HL-60/S4 treated with retinoic acid at 250 ng/mL for 4 days and 3 days (cell line): ENCODE measurements around the gene GSS.

ENCODE experiments used
- in situ Hi-C: fragments of 300-500 bp; cut with MboI; formaldehyde crosslinking; loops from 2 replicates; pipeline ENCODE4 v1.7.0; 2022; ENCODE audit warnings: low sequenced_read_pairs

The GSS gene

DNA sequence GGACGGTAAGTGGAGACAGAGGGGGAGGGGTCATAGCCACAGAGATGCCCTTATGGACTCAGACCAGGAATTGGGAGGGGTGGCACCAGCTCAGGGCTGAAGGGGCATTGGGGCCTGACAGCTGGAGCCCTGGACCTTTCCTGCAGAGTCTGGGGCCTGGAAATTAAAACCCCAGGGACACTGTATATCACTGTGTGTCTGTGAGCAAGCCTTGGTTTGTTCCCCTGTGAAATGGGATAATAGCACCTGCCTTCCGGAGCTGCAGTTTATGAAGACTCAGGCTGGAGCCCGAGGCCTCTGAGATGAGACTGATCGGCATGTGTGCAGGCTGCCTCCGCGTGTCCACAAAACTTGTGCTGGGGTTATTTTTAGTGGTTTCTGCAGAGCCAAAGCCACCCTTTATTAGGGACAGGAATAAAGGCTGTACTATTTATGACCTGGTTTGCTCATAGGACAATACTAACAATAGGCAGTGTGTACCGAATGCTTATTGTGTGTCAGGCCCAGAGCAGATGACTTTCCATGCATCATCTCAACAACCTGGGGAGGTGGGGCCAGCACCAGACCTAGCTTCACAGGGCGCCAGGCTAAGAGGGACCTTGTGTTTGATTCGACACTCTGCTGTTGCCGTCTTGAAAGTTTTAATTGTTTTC lies 22.6 kb upstream of the GSS start:
- in situ Hi-C loops = no loop called here

DNA sequence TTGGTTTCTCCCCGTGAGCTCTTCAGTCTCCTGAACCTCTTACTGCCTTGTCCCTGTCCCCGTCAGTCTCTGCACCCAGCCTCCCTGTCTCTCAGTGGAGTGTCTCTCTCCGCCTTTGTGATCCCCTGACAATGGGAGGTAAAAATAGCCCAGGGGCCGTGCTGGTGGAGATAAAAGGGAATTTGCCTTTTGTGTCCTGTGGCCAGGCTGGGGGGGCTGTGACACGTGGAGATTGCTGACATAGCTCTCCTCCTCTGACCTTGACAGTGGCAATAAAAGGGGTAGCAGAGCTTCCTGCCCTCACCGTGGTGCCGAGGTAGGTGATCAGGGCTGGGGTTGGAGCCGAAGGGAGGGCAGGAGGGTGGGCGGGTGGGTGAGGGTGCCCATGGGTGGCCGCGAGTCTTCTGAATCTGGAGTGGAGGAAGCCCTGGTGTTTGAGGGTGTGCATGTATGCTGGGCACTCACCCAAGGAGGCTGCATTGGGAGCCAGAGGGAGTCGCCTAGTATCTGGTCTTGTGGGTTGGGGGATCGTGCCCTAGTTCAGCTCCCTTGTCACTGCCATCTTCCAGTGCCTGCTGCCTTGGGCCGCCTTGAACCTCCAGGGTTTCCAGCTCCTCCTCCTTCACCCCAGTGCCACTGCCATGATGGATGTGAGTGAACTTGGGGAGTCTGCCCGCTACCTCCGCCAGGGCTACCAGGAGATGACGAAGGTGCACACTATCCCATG lies 21.9 kb upstream of the GSS start:
- in situ Hi-C loops = no loop called here

DNA sequence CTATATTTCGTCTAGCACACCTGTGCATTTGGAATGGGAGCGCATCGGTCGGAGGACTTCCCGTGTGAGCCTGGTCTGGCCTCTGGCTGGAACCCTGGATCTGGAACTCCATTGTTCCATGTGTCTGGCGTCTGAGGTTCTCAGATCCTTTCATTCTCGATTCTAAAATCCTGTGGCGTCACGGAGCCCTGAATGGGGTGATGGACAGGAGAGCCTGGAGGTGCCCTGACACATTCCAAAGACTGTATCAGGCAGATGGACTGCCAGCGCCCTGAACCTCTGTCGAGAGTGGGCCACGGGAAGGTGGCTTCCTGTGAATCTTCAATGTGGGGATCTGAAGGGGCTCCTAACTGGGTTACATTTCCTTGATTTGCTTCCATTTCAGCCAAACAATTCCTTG lies 20.7 kb upstream of the GSS start:
- in situ Hi-C loops = no loop called here

DNA sequence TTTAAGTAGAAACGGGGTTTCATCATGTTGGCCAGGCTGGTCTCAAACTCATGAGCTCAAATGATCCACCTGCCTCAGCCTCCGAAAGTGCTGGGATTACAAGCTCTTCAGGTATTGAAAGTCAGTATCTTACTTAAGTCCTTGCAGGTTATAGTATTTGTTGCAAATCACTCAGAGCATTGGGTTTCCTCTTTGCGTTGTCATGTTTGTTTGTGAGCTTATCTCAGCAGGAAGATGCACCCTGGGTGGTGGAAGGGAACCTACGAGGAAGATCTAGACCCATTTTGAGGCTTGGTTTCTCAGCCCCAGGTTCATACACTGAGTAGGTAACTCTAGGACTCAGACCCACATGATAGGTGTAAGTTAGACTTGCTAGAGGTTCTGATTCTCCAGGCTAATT lies 18.6 kb upstream of the GSS start:
- in situ Hi-C loops = no loop called here

DNA sequence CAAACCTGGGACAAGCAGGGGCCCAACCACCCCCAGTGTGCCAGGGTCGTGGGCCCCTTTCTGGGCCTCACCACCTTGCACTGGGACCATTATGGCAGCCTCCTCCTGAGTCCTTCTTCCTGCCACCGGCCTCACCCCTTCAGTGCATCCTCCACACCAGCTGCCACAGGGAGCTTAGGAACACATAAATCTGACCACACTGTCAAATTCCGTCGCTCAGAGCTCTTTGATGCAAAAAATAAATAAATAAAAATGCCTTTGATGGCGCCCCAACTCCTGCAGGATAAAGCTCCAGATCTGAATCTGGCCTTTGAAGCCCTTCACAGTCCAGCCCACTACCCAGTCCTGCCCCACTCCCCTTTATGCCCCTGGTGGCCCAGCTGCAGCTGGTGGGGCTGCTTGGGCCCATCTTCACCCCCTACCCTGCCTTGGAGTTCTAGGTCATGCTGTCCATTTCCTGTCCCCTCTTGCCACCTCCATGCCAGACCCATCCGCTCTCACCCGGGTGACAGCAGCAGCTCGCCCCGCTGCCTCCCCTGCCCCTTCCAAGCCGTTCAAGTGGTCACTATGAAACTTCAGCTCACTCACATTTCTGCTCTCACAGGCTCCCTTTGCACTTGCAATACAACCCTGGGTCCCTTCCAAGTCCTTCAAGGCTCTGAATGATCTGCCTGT lies 16.1 kb upstream of the GSS start:
- in situ Hi-C loops = no loop called here

DNA sequence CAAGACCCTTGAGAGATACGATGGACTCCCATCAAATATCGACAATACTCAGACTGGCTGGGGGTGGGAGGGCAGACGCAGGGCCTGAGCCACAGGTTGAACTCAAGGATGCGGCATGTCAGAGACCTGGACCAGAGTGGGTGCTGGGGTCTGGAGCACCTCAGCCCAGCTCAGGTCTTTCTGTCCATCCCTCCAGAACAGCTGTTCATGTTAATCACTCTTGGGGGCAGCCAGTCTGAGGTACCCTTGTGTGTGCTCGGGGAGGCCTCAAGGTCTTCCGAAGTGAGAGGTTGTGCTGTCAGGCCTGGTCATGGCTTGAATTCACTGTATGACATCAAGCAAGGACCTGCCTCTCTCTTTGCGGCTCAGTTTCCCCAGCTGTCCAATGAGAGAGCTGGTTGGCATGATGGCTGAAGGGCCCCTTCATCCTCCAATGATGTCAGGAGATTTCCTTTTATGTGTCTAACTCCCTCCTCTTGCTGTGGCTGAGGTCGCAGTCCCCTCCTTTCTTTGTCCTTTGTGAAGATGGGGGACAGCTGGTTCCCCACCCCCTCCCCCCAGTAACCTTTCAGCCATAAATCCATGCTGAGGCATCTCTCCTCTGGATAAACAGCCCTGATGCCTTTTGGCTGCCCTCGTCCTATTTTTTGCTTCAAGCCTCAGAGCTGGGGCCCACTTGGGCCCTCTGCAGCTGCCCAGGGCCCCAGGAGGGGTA lies 15.4 kb upstream of the GSS start:
- in situ Hi-C loops = no loop called here

DNA sequence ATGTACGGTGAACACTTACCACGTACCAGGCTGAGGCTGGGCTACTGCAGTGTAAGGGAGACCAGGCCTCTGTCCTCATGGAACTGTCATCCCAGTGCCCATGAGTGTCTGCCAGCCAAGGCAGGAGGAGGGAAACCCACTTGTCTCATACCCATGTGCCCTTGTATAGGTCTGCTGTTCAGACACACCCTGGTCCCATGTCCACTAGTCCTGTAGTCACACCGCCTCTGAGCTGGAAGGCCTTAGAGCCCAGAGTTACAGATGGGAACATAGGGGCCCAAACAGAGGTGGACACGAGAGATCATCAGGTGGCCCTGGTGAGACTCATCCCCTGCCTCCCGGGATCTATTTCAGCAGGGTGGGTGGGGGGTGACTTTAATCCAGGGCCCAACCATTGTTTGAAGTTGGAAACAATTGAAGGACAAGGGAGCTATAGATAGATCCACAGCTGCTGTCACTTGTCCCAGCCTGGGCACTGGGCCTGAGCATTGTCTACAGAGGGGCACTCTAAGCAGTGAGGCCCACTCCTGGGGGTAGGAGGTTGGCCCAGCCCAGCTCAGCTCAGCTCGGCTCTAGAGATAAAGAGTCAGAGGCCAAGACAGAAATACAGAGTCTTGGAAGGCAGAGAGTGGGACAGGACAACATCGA lies 14.7 kb upstream of the GSS start:
- in situ Hi-C loops = no loop called here

DNA sequence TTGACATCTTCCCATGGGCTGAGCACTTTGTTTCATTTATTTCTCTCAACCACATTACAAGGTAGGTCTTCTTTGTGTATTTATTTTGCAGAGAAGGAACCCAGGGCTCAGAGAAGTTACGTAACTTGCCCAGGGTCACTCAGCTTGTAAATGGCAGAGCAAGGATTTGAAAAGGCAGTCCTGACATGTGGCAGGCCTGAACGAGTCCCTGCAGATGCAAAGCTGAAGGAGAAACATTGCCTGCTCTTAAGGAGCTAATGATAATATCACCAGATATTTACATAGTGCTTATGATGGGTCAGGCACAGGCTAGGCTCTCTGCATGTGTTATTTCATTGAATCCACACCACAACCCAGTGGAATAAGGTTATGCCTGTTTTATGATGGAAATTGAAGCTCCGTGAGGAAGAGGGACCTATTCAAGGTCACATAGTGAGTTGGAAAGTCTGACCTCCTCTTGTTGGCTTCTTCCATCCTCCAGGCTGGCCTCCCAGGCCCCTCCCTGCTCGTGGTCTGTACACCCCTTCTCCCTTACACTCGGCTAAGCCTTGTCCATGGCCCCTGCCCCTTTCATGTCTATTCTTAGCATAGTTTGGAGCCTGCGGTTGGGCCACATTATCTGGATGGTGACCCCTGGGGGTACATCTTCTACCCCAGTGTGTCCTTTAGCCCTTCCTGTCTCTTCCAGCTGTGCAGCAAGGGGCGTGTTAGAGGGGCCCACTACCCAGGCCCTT lies 12.6 kb upstream of the GSS start:
- in situ Hi-C loops = no loop called here

DNA sequence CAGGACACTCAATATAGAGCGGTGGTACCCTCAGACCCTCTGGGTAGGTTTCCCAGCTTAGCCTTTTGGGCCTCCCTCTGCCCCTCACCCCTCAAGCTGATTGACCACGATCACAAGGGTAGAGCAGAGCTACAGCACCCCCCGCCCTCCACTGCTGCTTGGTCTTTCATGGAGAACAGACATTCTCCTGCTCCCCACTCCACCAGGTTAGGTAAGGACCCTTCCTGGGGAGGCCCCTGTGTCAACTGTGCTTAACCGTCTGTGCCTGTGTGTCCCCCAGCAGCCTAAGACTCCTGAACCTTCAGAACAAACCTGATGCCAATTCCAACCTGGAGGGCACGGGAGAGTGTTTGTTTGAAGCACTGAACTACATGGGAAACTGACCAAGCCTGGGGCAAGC lies 11.8 kb upstream of the GSS start:
- in situ Hi-C loops = no loop called here

DNA sequence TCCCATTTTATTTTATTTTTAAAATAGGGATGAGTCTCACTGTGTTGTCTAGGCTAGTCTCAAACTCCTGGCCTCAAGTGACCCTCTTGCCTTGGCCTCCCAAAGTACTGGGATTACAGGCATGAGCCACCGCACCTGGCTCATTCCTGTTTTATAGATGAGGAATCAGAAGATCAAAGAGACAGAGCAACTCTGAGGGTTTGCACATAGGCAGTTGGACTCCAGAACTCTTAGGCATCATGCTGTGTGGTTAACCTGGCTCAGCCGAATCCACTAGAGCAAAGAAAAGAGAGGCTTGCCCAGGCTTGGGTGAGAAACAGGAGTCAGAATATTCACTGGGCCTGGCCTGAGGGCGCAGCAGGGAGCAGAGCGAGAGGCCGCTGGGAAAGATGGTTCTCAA lies 9.4 kb upstream of the GSS start:
- in situ Hi-C loops = no loop called here

DNA sequence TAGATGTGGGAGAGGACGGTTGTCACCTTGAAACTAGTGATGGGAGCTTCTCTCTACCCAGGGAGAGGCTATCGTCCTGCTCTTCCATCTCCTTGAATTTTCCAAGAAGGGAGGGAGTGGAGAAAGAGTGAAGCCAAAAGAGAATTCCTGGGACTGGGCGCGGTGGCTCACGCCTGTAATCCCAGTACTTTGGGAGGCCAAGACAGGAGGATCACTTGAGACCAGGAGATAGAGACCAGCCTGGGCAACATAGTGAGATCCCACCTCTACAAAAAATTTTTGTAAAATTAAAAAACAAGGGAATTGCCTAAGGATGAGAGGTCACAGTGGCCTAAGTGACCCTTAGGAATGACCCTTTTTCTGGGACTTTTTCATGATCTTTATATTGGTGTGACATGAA lies 8.9 kb upstream of the GSS start:
- in situ Hi-C loops = no loop called here

DNA sequence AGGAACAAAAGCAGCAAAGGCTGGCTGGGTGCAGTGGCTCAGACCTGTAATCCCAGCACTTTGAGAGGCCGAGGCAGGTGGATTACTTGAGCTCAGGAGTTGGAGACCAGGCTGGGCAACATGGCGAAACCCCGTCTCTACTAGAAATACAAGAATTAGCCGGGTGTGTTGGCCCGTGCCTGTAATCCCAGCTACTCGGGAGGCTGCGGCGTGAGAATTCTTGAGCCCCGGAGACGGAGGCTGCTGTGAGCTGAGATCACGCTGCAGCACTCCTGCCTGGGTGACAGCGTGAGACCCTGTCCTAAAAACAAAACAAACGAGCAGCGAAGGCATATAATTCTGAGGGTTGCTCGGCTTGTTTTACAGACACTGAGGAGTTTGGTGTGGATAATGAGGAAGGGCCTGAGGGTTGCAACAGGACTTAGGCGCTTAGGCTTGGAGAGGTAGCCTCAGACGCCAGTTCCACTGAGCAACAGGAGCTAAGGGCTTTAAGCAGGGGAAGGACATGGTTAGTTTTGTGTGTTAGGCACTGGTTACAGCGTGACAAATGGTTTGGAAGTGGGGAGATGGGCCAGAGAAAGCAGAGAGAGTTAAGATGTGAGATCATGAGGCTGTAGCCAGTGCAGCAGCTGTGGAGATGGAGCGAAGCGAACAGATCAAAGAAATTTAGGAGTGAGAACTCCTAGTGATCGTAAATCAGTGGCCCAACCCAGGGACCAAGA lies 1.3 kb upstream of the GSS start:
- in situ Hi-C loops = no loop called here

DNA sequence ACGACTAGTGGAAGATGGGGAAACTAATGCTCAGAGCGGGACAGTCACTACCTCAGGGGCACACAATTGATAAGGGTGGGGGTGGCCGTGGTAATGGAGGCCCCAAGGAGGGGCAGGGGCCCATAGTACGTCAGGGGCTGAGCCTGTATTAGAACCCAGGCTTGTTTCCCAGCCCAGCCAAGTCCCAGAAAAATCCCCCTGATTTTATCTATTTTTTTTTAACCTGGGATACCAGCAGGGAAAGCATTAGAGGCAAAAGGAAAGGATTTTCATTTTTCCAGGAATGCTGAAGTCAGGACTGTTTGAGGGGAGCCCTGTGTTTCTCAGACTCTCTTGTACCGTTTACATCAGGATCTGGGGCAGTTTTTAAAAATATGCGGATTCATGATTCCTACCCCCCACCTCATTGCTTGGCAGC lies 444 bp upstream of the GSS start:
- in situ Hi-C loops = no loop called here

DNA sequence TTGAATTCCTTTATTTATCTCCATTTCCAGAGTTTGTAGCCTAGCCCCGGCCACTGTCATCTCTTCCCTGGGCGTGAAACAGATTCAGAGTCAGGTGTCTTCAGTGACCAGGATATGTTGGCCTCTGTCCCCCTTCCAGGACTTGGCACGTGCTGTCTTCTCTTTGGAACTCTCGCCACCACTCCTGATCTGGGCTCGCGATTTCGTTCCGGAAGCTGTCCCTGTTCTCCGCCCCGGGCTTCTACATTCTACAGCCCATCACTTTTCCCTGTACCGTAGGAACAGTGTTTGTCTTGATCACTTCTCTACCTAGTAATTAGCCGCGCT lies 739 bp downstream of the GSS start:
- in situ Hi-C loops = no loop called here

DNA sequence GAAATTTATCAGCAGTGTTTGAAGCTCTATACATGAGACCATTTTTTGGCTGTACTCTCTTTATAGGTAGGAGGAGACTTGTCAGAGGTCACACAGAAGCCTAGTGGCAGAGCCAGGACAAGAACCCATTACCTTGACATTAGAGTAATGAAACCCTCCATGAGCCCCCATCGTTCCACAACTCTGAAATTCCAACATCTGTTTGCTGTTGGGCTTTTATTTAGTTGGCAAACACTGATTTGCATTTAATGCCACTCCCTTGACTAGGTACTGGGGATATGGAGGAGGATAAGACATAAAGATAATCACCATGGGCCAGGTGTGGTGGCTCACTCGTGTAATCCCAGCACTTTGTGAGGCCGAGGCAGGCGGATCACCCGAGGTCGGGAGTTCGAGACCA lies 1.6 kb downstream of the GSS start:
- in situ Hi-C loops = no loop called here

DNA sequence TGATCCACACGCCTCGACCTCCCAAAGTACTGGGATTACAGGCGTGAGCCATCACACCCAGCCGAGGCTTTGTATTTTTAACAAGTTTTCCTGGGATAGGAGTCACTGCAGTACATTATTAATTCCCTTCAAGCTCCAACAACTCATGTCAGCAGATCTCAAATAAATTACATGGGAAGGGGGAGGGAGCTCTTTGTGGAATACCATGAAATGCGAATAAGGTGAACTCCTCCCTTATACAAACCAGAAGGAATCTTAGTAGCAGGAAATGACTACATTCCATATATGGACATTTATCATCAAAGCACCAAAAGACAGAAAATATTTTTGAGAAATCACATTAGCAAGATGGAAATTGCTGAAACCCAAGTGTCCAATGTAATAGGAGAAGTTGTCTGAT lies 2.9 kb downstream of the GSS start:
- in situ Hi-C loops = no loop called here

DNA sequence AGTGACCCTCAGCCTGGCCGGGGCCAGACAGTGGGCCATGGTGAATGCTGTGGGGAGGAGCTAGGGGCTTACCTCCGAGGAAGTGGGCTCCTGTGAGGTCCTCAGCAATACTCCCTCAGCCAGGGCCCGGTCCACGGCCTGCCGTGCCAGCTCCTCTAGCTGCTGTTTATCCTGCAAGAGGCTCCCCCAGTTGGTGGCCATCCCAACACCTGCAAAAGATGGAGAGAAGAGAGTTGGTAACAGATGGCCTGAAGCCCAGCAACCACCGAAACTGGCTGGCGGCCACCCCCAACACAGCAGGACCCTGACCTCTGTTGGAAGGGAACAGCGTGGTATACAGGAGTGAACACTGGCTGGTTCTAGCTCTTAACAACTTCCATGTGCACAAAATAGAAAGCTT lies 4.0 kb downstream of the GSS start:
- in situ Hi-C loops = no loop called here

DNA sequence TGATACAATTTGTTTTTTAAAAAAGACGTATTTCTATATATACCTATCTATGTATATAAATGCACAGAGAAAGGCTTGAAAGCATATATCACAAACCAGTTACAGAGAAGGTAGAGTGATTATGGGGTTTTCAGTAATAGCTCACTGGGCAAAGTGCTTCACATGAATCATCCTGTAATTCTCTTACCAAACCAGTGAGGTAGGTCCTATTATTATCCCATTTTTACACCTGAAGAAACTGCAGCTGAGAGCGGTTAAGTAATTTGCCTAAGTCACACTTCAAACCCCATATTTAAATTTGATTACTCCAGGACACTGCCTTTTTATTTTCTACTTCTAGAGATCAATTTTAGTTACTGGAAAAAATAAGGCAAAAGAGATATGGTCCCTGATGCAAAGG lies 4.4 kb downstream of the GSS start:
- in situ Hi-C loops = no loop called here

DNA sequence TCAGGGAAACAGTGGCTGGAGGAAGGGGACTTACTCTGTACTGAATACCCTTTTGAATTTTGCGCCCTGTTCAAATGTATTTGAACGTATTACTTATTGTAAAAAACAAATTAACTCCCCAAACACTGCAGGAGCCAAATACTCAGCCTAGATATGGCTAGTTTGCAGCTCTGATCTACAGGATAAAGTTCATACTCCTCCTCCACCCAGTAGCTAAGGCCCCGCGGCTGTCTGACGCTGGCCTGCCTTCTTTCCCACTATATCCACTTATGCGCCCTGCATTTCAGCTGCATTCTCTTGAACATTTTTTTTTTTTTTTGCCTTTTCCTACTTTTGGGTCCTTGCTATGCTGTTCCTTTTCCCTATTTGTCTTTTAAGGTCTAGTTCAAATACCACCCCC lies 6.5 kb downstream of the GSS start:
- in situ Hi-C loops = no loop called here

DNA sequence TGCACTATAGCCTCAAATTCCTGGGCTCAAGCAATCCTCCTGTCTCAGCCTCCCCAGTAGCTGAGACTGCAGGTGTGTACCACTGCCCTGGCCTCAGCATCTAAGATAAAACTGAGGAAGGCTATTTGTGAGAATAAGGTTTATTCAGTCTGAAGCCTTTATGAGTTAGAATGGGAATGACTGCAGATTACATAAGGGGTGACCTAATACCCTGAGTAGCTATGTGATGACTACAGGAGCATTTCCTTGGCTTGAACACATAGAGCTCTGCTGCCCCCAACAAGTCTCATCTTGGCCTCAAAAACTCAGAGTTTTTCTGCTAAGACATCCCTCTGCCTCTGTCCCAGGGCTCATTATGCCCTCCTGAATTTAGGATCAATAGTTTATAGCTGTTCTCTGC lies 7.6 kb downstream of the GSS start:
- in situ Hi-C loops = no loop called here
